Erythroblast (primary cell): ENCODE data around the gene DNPEP.

ENCODE experiments used
- GATA1 ChIP-seq: IDR thresholded peaks from 2 replicates; pipeline ENCODE4 v1.6.1; 2011; ENCODE audit warnings: low read depth, mild to moderate bottlenecking, control low read depth, low read length, moderate library complexity
- POLR2A ChIP-seq: IDR thresholded peaks from 2 replicates; pipeline ENCODE4 v1.6.1; 2011; ENCODE audit warnings: mild to moderate bottlenecking, low read length

GRCh38 chr2:219401606-219402005 lies 13.9 kb upstream of the DNPEP start:
- TF ChIP-seq POLR2A, result no peak
- TF ChIP-seq GATA1, result no peak
